Liver (tissue), 9 donors: ENCODE data around the gene XYLT1. TPM values are rescaled to one million over a fixed set of nuclear protein-coding genes. Genes with fewer than 3 reads are reported as not detected.
A peak's percentile ranks its signal among the peaks of the same experiment; 100 is the strongest.

Source experiments
- DNase-seq: peaks from one replicate; pipeline ENCODE4 v3.0.0-alpha.2; 2017; ENCODE audit warnings: low spot score
- H3K27ac ChIP-seq, 2 donors: one replicate each; pipeline ENCODE4 v1.7.0; 2013; ENCODE audit warnings: inconsistent platforms in 2 of 2, low read length in 2 of 2, control low read depth in 1 of 2, low read depth in 1 of 2, mild to moderate bottlenecking in 1 of 2
- H3K27me3 ChIP-seq, 4 donors: one replicate each; pipeline versions ENCODE4 v1.6.1 to v1.7.0; 2013; ENCODE audit warnings: low read length in 3 of 4, inconsistent platforms in 1 of 4, mild to moderate bottlenecking in 1 of 4, moderate library complexity in 1 of 4; ENCODE audit not compliant: control insufficient read depth in 4 of 4, insufficient read depth in 4 of 4
- H3K36me3 ChIP-seq, 4 donors: one replicate each; pipeline versions ENCODE4 v1.6.1 to v1.7.0; 2013; ENCODE audit warnings: low read length in 3 of 4, mild to moderate bottlenecking in 3 of 4, low read depth in 1 of 4, moderate library complexity in 1 of 4; ENCODE audit not compliant: control insufficient read depth in 4 of 4, insufficient read depth in 3 of 4
- H3K4me1 ChIP-seq, 4 donors: one replicate each; pipeline versions ENCODE4 v1.6.1 to v1.7.0; 2013; ENCODE audit warnings: low read length in 3 of 4, mild to moderate bottlenecking in 3 of 4, moderate library complexity in 1 of 4; ENCODE audit not compliant: control insufficient read depth in 4 of 4, insufficient read depth in 4 of 4
- H3K4me3 ChIP-seq, 3 donors: one replicate each; pipeline versions ENCODE4 v1.6.1 to v1.7.0; 2013; ENCODE audit warnings: low read length in 3 of 3, control low read depth in 1 of 3, low read depth in 1 of 3, mild to moderate bottlenecking in 1 of 3
- H3K9ac ChIP-seq, 2 donors: one replicate each; pipeline ENCODE4 v1.7.0; 2013; ENCODE audit warnings: low read length in 2 of 2, mild to moderate bottlenecking in 2 of 2, moderate library complexity in 2 of 2, control low read depth in 1 of 2, low read depth in 1 of 2
- H3K9me3 ChIP-seq, 4 donors: one replicate each; pipeline versions ENCODE4 v1.6.1 to v1.7.0; 2013; ENCODE audit warnings: low read length in 3 of 4; ENCODE audit not compliant: control insufficient read depth in 4 of 4
- EGR1 ChIP-seq, 2 donors: IDR thresholded peaks; 2 replicates each; pipeline ENCODE4 v1.6.1; 2016 to 2018; ENCODE audit warnings: antibody characterized with exemption in 2 of 2, low read depth in 2 of 2
- FOXA2 ChIP-seq: IDR thresholded peaks from 2 replicates; pipeline ENCODE4 v1.6.1; 2016; ENCODE audit warnings: antibody characterized with exemption
- GABPA ChIP-seq, 2 donors: IDR thresholded peaks in 1 of 2; conservative IDR thresholded peaks in 1 of 2; 2 replicates each; pipeline ENCODE4 v1.6.1; 2016; ENCODE audit warnings: antibody characterized with exemption in 2 of 2, mild to moderate bottlenecking in 1 of 2, moderate library complexity in 1 of 2
- JUND ChIP-seq, 2 donors: IDR thresholded peaks; 2 replicates each; pipeline ENCODE4 v1.6.1; 2016; ENCODE audit warnings: antibody characterized with exemption in 2 of 2
- NR2F2 ChIP-seq: IDR thresholded peaks from 2 replicates; pipeline ENCODE4 v1.6.1; 2016; ENCODE audit warnings: antibody characterized with exemption
- RAD21 ChIP-seq, 2 donors: IDR thresholded peaks; 2 replicates each; pipeline ENCODE4 v1.6.1; 2016; ENCODE audit warnings: antibody characterized with exemption in 2 of 2, mild to moderate bottlenecking in 2 of 2
- RXRA ChIP-seq, 2 donors: IDR thresholded peaks; 2 replicates each; pipeline ENCODE4 v1.6.1; 2017 to 2018; ENCODE audit warnings: antibody characterized with exemption in 2 of 2, mild to moderate bottlenecking in 1 of 2
- YY1 ChIP-seq: IDR thresholded peaks from 2 replicates; pipeline ENCODE4 v1.6.1; 2016; ENCODE audit warnings: antibody characterized with exemption, mild to moderate bottlenecking
- WGBS: extraction: QIAGEN DNeasy Blood & Tissue Kit; methylation state at CpG from one replicate; pipeline ENCODE4 v1.1.7; 2013; 5-methylcytosine and 5-hydroxymethylcytosine counted together
- polyA plus RNA-seq, 2 donors: library from polyadenylated mRNA; stranded (reverse) in 1 of 2; unstranded in 1 of 2; fragments of 200-250 nt in 1 of 2; fragments of >200 nt in 1 of 2; fragmentation: Nextera tagmentation in 1 of 2; extraction: Ambion mirVana in 1 of 2; gene quantifications; one replicate each; pipeline versions ENCODE4 v1.2.1 to v1.2.3, GENCODE V29; 2013 to 2015
- total RNA-seq, 2 donors: library from RNA; depleted of rRNA; stranded (reverse); fragments of >200 nt; gene quantifications; one replicate each; pipeline ENCODE4 v1.2.3, GENCODE V29; 2014
- TF ChIP-seq, protein P1 (sequence below): fragments of 150-350 bp; IDR thresholded peaks from 2 replicates; pipeline ENCODE4 v1.5.1; 2017; ENCODE audit warnings: improper control_type of control experiment, low read depth, low read length; ENCODE audit not compliant: missing input control
- TF ChIP-seq, protein P2 (sequence below): IDR thresholded peaks from 2 replicates; pipeline ENCODE4 v1.6.1; 2016; ENCODE audit warnings: antibody characterized with exemption
- donor health status: healthy.
- donor health status: healthy.
- donor health status: healthy.
- donor health status: healthy.
- donor health status: healthy.

Gene XYLT1
- total and polyA plus RNA-seq, 4 donors = 0.25 to 2.3 (median 0.53) TPM

GRCh38 chr16:17476414-17477259, 5.9 kb upstream of the XYLT1 start:
- Histone ChIP-seq H3K9ac (no peak overlapping the region), H3K4me3 (no peak overlapping the region), H3K4me1 (no peaks in the 10 kb centered on the region), H3K27ac (no peak overlapping the region), H3K36me3 (no peaks in the 10 kb centered on the region), H3K27me3 (peaks cover 0 to 14% (median 5%) of the 10 kb centered on the region in 4 donors), H3K9me3 (peaks cover 0 to 1% (median 0%) of the 10 kb centered on the region in 4 donors)
- TF ChIP-seq RXRA (IDR thresholded peaks at IDR 0.05) = no peak
- TF ChIP-seq, protein P1, sequence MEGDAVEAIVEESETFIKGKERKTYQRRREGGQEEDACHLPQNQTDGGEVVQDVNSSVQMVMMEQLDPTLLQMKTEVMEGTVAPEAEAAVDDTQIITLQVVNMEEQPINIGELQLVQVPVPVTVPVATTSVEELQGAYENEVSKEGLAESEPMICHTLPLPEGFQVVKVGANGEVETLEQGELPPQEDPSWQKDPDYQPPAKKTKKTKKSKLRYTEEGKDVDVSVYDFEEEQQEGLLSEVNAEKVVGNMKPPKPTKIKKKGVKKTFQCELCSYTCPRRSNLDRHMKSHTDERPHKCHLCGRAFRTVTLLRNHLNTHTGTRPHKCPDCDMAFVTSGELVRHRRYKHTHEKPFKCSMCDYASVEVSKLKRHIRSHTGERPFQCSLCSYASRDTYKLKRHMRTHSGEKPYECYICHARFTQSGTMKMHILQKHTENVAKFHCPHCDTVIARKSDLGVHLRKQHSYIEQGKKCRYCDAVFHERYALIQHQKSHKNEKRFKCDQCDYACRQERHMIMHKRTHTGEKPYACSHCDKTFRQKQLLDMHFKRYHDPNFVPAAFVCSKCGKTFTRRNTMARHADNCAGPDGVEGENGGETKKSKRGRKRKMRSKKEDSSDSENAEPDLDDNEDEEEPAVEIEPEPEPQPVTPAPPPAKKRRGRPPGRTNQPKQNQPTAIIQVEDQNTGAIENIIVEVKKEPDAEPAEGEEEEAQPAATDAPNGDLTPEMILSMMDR = peak; percentile 37
- TF ChIP-seq RAD21 (IDR thresholded peaks at IDR 0.05) = peak; percentile 65 to 72
- WGBS = 22% methylated on average over 11 of the region's 11 CpGs
- no peak for DNase-seq

DNA sequence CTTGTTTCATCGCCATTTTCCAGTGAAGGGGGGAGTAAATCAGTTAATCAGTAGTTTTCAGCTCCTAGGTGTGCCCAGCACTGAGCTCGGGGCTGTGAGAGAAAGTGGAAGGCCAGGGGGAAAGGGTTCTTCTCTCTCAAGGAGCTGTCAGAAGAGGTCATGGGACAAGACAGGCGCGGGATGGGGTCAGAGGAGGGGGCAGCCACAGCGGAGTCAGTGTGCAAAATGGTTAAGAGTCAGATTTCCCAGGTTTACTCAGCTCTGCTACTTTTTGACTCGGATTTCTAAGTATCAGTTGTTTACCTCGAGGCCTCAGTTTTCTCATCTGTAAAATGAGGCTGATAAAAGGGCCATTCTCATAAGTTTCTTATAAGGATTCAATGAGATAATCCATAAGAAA, 4.3 kb upstream of the XYLT1 start:
- no peak for TF ChIP-seq NR2F2
- no peak for TF ChIP-seq YY1
- no peak for TF ChIP-seq GABPA (IDR thresholded peaks at IDR 0.05 in 1 of 2, conservative IDR thresholded peaks at IDR 0.05 in 1 of 2)
- TF ChIP-seq, protein P2, sequence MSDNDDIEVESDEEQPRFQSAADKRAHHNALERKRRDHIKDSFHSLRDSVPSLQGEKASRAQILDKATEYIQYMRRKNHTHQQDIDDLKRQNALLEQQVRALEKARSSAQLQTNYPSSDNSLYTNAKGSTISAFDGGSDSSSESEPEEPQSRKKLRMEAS = no peak
- no peak for TF ChIP-seq RAD21 (IDR thresholded peaks at IDR 0.05)
- Histone ChIP-seq H3K9me3 (no peaks in the 10 kb centered on the region), H3K4me1 (peaks cover 0 to 4% (median 2%) of the 10 kb centered on the region in 4 donors), H3K9ac (no peak overlapping the region), H3K36me3 (no peaks in the 10 kb centered on the region), H3K27me3 (peaks cover 0 to 12% (median 4%) of the 10 kb centered on the region in 4 donors), H3K4me3 (no peak overlapping the region), H3K27ac (no peak overlapping the region)
- DNase-seq = no peak
- 66% methylated on average over 7 of the region's 7 CpGs for WGBS

- TF ChIP-seq, protein P2 = no peak
- TF ChIP-seq EGR1 (IDR thresholded peaks at IDR 0.05; ENCODE audit: low read depth in 2 of 2) (no peak), FOXA2 (no peak), NR2F2 (no peak), RXRA (IDR thresholded peaks at IDR 0.05) (no peak), JUND (IDR thresholded peaks at IDR 0.05) (no peak), GABPA (IDR thresholded peaks at IDR 0.05 in 1 of 2, conservative IDR thresholded peaks at IDR 0.05 in 1 of 2) (no peak)
- TF ChIP-seq, protein P1 = no peak
- peaks cover 0 to 8% (median 3%) of the 10 kb centered on the region in 4 donors for H3K4me1 ChIP-seq
- H3K27me3 ChIP-seq = peaks cover 0 to 9% (median 2%) of the 10 kb centered on the region in 4 donors
- H3K9ac ChIP-seq = no peak overlapping the region
- no peak overlapping the region for H3K27ac ChIP-seq
- WGBS = 58% methylated on average over 13 of the region's 13 CpGs
- H3K4me3 ChIP-seq = no peak overlapping the region
- no peaks in the 10 kb centered on the region for H3K9me3 ChIP-seq
- no peaks in the 10 kb centered on the region for H3K36me3 ChIP-seq
- no peak for DNase-seq
Measured at GRCh38 chr16:17474572-17474971, 3.8 kb upstream of the XYLT1 start.
